OCI-LY7 (cell line): ENCODE data around the gene SYDE1.

Experiments
- CTCF ChIP-seq: fragments of 200-600 bp; sonication (generic); conservative IDR thresholded peaks from 2 replicates; pipeline ENCODE4 v1.5.1; 2014; ENCODE audit warnings: mild to moderate bottlenecking, antibody characterized with exemption, low read length, moderate library complexity, mixed read lengths
- EZH2phosphoT487 ChIP-seq: fragments of 200-600 bp; sonication (generic); IDR thresholded peaks from 2 replicates; pipeline ENCODE4 v1.6.1; 2018; ENCODE audit warnings: low read depth, borderline replicate concordance, mild to moderate bottlenecking, mixed run types, antibody characterized with exemption, low read length, moderate library complexity, mixed read lengths

DNA sequence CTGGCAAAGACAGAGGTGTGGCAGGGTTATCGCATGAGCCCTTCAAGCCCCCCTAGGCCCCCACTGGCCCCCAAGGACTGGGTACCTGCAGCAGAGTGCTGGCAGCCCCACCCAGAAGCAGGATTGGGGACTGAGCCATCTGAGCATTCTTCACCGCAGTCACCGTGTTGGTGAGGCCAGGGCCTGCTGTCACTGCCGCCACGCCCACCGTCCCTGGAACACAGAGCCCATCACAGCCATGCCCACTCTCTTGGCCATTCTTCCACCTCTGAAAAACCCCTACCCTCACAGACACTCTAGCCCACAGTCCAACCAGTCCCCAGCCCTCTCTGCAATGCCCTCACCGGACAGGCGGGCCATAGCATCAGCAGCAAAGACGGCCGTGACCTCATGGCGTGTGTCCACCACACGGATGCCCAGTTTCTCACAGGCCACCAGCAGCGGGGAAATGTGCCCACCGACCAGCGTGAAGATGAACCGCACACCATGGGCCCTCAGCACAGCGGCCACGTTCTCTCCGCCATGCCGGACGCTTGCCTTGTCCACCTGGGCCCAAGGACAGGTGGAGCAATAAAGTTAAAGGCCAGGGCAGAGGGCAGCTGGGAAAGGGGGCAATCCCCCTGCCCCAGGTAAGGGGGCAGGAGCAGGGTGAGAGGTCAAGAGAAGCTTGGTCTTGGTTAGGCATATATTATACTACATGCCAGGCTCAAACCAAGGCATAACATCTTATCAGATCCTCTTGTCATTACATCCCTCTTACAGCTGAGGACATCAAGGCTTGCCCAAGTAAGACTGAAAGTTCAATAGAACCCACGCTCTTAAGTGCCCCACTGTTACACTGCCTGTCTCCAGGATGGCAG is 16.1 kb downstream of the SYDE1 start:
- TF ChIP-seq CTCF, result no peak
- TF ChIP-seq EZH2phosphoT487, result no peak
